Breast epithelium (tissue), 4 donors: ENCODE measurements around the gene GRIK3. TPM values are rescaled to one million over a fixed set of nuclear protein-coding genes. Genes with fewer than 3 reads are reported as not detected.
A peak's percentile ranks its signal among the peaks of the same experiment; 100 is the strongest.

ENCODE experiments used
- DNase-seq, 2 donors: peaks; one replicate each; pipeline ENCODE4 v3.0.0-alpha.2; 2019; ENCODE audit warnings: low spot score in 2 of 2
- H3K27ac ChIP-seq, 2 donors: fragments of 200-600 bp; sonication (generic) in 1 of 2; one replicate each; pipeline ENCODE4 v1.5.1; 2016 to 2019; ENCODE audit warnings: mild to moderate bottlenecking in 1 of 2
- H3K27me3 ChIP-seq, 2 donors: fragments of 200-600 bp; sonication (generic) in 1 of 2; one replicate each; pipeline versions ENCODE4 v1.5.1 to v1.6.0; 2017 to 2019; ENCODE audit warnings: control low read depth in 1 of 2, mild to moderate bottlenecking in 1 of 2
- H3K36me3 ChIP-seq: fragments of 200-600 bp; one replicate; pipeline ENCODE4 v1.5.1; 2019
- H3K4me1 ChIP-seq, 2 donors: fragments of 200-600 bp; sonication (generic); one replicate each; pipeline ENCODE4 v1.5.1; 2016 to 2019; ENCODE audit warnings: control low read depth in 1 of 2
- H3K4me3 ChIP-seq, 3 donors: fragments of 200-600 bp; sonication (generic); 1 replicate in 2 of 3; 2 replicates in 1 of 3; pipeline ENCODE4 v1.5.1; 2016 to 2019; ENCODE audit warnings: mild to moderate bottlenecking in 3 of 3, moderate library complexity in 2 of 3
- H3K9me3 ChIP-seq, 2 donors: fragments of 200-600 bp; sonication (generic) in 1 of 2; one replicate each; pipeline ENCODE4 v1.5.1; 2016 to 2019; ENCODE audit warnings: control low read depth in 1 of 2
- POLR2A ChIP-seq: fragments of 450-650 bp; IDR thresholded peaks from one replicate; pipeline ENCODE4 v1.6.1; 2016; ENCODE audit warnings: antibody characterized with exemption, mild to moderate bottlenecking, moderate library complexity
- POLR2AphosphoS5 ChIP-seq, 3 donors: sonication (generic); formaldehyde crosslinking; IDR thresholded peaks; one replicate each; pipeline ENCODE4 v1.6.1; 2017; ENCODE audit warnings: antibody characterized with exemption in 3 of 3
- intact Hi-C: fragments of 100-400 bp; cut with DNase I; formaldehyde crosslinking; loops from one replicate; pipeline ENCODE4 v1.15.1; 2023; ENCODE audit warnings: low total_unique reads
- total RNA-seq, 3 donors: library from RNA; depleted of rRNA; stranded (reverse); fragments of >200 nt; gene quantifications; one replicate each; pipeline ENCODE4 v1.1.0, GENCODE V29; 2016
- TF ChIP-seq, protein P1 (sequence below), 3 donors: fragments of 450-650 bp; IDR thresholded peaks; one replicate each; pipeline ENCODE4 v1.5.1; 2016 to 2017; ENCODE audit warnings: antibody characterized with exemption in 3 of 3, mild to moderate bottlenecking in 3 of 3, moderate library complexity in 3 of 3

Gene GRIK3
- total RNA-seq, 3 donors from 2014 or later, result under 0.01 to 10.0 (median 4.6) TPM

DNA sequence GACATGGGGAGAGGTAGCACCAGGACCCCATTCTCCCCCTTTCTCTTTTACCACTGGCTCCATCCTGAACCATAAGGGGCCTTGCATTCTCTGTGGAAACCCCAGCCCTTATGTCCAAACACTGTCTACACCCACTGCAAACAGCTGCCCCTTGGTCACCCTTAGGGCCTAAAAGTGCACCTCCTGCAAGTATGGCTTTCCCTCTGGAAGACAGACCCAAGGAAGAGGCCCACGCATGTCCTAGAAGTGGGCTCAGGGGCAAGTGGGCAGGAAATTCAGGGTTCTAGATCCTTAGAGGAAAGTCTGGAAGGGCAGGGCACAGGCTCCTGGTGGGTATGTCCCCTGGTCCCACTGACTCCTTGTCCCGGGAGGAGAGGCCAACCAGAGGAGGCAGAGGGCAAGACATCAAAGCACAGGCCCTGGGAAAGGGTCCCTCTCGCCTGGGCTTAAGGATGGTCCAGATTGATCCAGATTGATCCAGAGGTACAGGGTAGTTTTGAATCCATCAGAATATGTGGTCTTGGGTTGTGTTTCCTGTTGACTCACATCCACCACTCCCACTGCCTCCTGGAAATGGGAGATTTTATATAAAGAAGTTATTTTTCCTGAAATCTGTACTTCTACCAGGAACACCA is 150.9 kb downstream of the GRIK3 start:
- TF ChIP-seq POLR2A, result no peak
- TF ChIP-seq, protein P1, sequence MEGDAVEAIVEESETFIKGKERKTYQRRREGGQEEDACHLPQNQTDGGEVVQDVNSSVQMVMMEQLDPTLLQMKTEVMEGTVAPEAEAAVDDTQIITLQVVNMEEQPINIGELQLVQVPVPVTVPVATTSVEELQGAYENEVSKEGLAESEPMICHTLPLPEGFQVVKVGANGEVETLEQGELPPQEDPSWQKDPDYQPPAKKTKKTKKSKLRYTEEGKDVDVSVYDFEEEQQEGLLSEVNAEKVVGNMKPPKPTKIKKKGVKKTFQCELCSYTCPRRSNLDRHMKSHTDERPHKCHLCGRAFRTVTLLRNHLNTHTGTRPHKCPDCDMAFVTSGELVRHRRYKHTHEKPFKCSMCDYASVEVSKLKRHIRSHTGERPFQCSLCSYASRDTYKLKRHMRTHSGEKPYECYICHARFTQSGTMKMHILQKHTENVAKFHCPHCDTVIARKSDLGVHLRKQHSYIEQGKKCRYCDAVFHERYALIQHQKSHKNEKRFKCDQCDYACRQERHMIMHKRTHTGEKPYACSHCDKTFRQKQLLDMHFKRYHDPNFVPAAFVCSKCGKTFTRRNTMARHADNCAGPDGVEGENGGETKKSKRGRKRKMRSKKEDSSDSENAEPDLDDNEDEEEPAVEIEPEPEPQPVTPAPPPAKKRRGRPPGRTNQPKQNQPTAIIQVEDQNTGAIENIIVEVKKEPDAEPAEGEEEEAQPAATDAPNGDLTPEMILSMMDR (IDR thresholded peaks at IDR 0.05), result no peak
- TF ChIP-seq POLR2AphosphoS5 (IDR thresholded peaks at IDR 0.05), result no peak
- DNase-seq, result peak in 1 of 2 donors; percentile 7
- no peaks in the 10 kb centered on the region for H3K36me3 ChIP-seq
- H3K4me1 ChIP-seq, result no peaks in the 10 kb centered on the region
- intact Hi-C loops, result no loop called here
- H3K27me3 ChIP-seq, result no peaks in the 10 kb centered on the region
- no peak overlapping the region for H3K27ac ChIP-seq
- H3K9me3 ChIP-seq, result no peaks in the 10 kb centered on the region
- no peak overlapping the region for H3K4me3 ChIP-seq

DNA sequence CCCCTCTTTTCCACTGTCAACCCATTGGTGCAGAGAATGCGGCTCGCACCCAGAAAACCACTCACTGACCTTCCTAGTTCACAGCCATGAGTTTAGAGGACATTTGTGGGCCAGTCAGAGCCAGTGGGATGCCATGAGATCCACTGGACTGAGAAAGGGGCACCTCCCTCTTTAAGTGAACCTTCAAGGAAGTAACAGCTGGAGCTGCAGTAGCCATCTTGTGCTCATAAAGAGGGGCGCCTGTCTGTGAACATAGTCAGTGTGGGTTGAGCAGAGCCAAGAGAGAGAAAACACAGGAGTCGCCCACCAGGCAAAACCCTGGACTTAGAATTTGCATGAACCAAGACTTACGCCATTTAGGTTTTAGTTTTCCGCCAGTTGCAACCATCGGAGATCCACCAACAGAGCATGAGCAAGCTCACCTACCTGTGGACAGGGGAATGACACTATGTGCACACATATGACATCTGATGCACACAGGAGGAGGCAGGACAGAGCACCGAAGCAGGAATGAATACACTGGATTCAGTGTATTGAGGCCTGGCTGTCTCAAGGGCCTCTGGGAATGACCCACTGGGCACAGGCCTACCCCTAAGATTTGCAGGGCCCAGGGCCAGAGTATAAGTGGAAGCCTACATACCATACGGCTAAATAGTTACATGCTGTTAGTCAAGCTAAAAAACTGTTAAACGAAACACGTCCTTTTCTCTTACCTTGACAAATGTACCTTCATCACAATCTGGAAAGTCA is 151.6 kb downstream of the GRIK3 start:
- TF ChIP-seq POLR2A (no peak), POLR2AphosphoS5 (IDR thresholded peaks at IDR 0.05) (no peak)
- TF ChIP-seq, protein P1 (IDR thresholded peaks at IDR 0.05), result no peak
- Histone ChIP-seq H3K27me3 (no peaks in the 10 kb centered on the region), H3K4me3 (no peak overlapping the region), H3K9me3 (no peaks in the 10 kb centered on the region), H3K4me1 (no peaks in the 10 kb centered on the region), H3K27ac (no peak overlapping the region), H3K36me3 (no peaks in the 10 kb centered on the region)
- DNase-seq, result peak in 1 of 2 donors; percentile 4
- intact Hi-C loops, result no loop called here

DNA sequence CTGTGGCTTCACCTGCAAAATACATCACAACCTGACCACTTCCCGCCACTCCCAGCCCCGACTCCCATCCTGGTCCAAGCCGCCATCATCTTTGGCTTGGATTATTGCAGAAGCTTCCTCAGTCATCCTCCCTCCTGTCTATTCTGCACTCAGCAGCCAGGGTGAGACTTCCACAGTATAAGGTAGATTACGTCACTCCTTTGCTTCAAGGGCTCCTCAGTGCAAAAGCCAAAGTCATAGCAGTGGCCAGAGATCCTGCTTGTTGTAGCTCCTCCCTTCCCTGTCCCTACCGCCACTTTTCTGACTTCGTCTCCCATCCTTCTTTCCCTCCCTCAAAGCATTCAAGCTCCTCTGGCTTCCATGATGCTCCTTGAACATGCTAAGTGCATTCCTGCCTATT is 152.8 kb downstream of the GRIK3 start:
- H3K36me3 ChIP-seq, result no peaks in the 10 kb centered on the region
- H3K4me1 ChIP-seq, result no peaks in the 10 kb centered on the region
- no peak for TF ChIP-seq POLR2AphosphoS5 (IDR thresholded peaks at IDR 0.05)
- TF ChIP-seq POLR2A, result no peak
- TF ChIP-seq, protein P1 (IDR thresholded peaks at IDR 0.05), result no peak
- no peak overlapping the region for H3K27ac ChIP-seq
- no peaks in the 10 kb centered on the region for H3K9me3 ChIP-seq
- intact Hi-C loops, result no loop called here
- H3K4me3 ChIP-seq, result no peak overlapping the region
- H3K27me3 ChIP-seq, result no peaks in the 10 kb centered on the region
- DNase-seq, result no peak

DNA sequence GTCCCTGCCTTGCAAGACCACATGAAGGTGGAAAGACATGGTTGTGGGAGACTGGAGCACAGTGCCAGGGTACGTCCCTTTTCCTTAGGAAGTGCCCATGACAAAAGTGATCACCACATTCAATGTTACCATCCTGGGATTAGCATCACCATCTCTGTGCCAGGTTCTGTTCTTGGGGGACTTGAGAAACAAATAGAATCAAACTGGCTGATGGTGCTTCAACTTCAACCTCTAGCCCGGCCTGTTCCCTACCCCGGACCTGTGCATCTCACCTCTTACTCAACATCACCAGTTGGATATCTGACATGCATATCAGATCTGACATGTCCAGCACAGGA is 153.3 kb downstream of the GRIK3 start:
- intact Hi-C loops, result no loop called here
- Histone ChIP-seq H3K9me3 (no peaks in the 10 kb centered on the region), H3K27me3 (no peaks in the 10 kb centered on the region), H3K4me3 (no peak overlapping the region), H3K36me3 (no peaks in the 10 kb centered on the region), H3K4me1 (no peaks in the 10 kb centered on the region), H3K27ac (no peak overlapping the region)
- no peak for TF ChIP-seq POLR2A
- TF ChIP-seq, protein P1 (IDR thresholded peaks at IDR 0.05), result no peak
- no peak for TF ChIP-seq POLR2AphosphoS5 (IDR thresholded peaks at IDR 0.05)
- peak in 1 of 2 donors; percentile 10 for DNase-seq
